Gastroesophageal sphincter (tissue), 3 donors: Measurements from ENCODE around the gene TMSB10.

ENCODE experiments used
- EP300 ChIP-seq: sonication (generic); formaldehyde crosslinking; IDR thresholded peaks from one replicate; pipeline ENCODE4 v1.6.1; 2017; ENCODE audit warnings: antibody characterized with exemption, mild to moderate bottlenecking
- TF ChIP-seq, protein P1 (sequence below), 4 experiments: fragments of 200-600 bp in 2 of 4; fragments of 450-650 bp in 2 of 4; sonication (generic) in 1 of 4; IDR thresholded peaks; one replicate each; pipeline ENCODE4 v1.5.1; 2017 to 2019; ENCODE audit warnings: antibody characterized with exemption in 4 of 4, mild to moderate bottlenecking in 2 of 4, moderate library complexity in 2 of 4

DNA sequence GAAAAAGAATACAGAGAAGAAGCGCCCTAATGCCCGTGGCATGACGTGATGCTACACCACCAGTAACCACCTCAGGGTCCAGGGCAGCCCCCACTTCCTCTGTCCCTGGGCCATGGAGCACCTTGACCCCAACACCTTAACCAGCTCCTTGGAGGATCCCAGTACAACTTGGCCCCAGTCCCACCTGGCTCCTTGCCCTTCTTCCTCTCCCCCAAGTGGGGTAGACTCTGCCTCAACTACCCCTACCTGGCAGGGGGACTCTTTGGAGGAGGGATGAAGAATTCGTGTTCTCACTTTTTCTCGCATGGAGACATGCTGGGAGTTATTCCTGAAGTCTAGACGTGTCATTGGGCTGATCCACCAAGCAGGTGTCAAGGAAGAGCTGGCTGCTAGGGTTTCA lies 43.5 kb upstream of the TMSB10 start:
- no peak for TF ChIP-seq EP300
- TF ChIP-seq, protein P1, sequence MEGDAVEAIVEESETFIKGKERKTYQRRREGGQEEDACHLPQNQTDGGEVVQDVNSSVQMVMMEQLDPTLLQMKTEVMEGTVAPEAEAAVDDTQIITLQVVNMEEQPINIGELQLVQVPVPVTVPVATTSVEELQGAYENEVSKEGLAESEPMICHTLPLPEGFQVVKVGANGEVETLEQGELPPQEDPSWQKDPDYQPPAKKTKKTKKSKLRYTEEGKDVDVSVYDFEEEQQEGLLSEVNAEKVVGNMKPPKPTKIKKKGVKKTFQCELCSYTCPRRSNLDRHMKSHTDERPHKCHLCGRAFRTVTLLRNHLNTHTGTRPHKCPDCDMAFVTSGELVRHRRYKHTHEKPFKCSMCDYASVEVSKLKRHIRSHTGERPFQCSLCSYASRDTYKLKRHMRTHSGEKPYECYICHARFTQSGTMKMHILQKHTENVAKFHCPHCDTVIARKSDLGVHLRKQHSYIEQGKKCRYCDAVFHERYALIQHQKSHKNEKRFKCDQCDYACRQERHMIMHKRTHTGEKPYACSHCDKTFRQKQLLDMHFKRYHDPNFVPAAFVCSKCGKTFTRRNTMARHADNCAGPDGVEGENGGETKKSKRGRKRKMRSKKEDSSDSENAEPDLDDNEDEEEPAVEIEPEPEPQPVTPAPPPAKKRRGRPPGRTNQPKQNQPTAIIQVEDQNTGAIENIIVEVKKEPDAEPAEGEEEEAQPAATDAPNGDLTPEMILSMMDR (IDR thresholded peaks at IDR 0.05), result no peak
